Cerebellar nuclear complex (tissue), 1 donor: ENCODE measurements around the gene P2RX1.

Experiments used
- DNase-seq, 2 experiments: peaks; one replicate each; lab custom pipeline; 2025; lab: John Stamatoyannopoulos, UW

Gene P2RX1

GRCh38 chr17:3915995-3916696 lies at the start of gene P2RX1:
P2RX1 (minus strand) TSS chr17:3916465; CDS start chr17:3916225, 240 bp downstream.
- DNase-seq: no peak

- no peak for DNase-seq
Observed at GRCh38 chr17:3965118-3965800, 49.0 kb upstream of the P2RX1 start.

- no peak for DNase-seq
Observed at GRCh38 chr17:3964203-3965117, 48.2 kb upstream of the P2RX1 start, which contains the start of gene ATP2A3. ATP2A3 (minus strand) TSS chr17:3964437; CDS start chr17:3964291, 146 bp downstream.

- DNase-seq: no peak
Observed at GRCh38 chr17:3963237-3964201, 47.3 kb upstream of the P2RX1 start.

- DNase-seq: no peak
Observed at GRCh38 chr17:3962965-3963236, 46.6 kb upstream of the P2RX1 start.

GRCh38 chr17:3962217-3962964 lies 46.1 kb upstream of the P2RX1 start:
- no peak for DNase-seq

GRCh38 chr17:3961564-3962047 lies 45.3 kb upstream of the P2RX1 start:
- no peak for DNase-seq

GRCh38 chr17:3960764-3961163 lies 44.5 kb upstream of the P2RX1 start:
- no peak for DNase-seq

- DNase-seq: no peak
Observed at GRCh38 chr17:3959921-3960601, 43.8 kb upstream of the P2RX1 start.

- no peak for DNase-seq
Observed at GRCh38 chr17:3959295-3959899, 43.1 kb upstream of the P2RX1 start.

GRCh38 chr17:3957735-3958599 lies 41.7 kb upstream of the P2RX1 start:
- DNase-seq: no peak

GRCh38 chr17:3956983-3957382 lies 40.7 kb upstream of the P2RX1 start:
- no peak for DNase-seq

GRCh38 chr17:3956327-3956957 lies 40.2 kb upstream of the P2RX1 start:
- no peak for DNase-seq

- DNase-seq: no peak
Observed at GRCh38 chr17:3955673-3955988, 39.4 kb upstream of the P2RX1 start.

- no peak for DNase-seq
Observed at GRCh38 chr17:3954976-3955672, 38.9 kb upstream of the P2RX1 start.

- DNase-seq: no peak
Observed at GRCh38 chr17:3954086-3954485, 37.8 kb upstream of the P2RX1 start.

- no peak for DNase-seq
Observed at GRCh38 chr17:3953542-3953941, 37.3 kb upstream of the P2RX1 start.

- no peak for DNase-seq
Observed at GRCh38 chr17:3952186-3952585, 35.9 kb upstream of the P2RX1 start.
